Measurements from ENCODE around the gene FGF18. TPM values are rescaled to one million over a fixed set of nuclear protein-coding genes. Genes with fewer than 3 reads are reported as not detected.

Gene FGF18
- total and polyA plus RNA-seq, 3 donors from 2014 or later: 0.68 to 1.6 (median 0.79) TPM

GRCh38 chr5:171422495-171422894 is 3.0 kb downstream of the FGF18 start:
- TF ChIP-seq CTCF (IDR thresholded peaks at IDR 0.05): no peak
- no peak for TF ChIP-seq POLR2A (IDR thresholded peaks at IDR 0.05)
- intact Hi-C loops (cut with DNase I; ENCODE audit: low total_unique reads): loop anchor here (10.0 kb wide), 1 partner anchor 482 kb away; no protein-coding TSS in a partner anchor
- H3K4me3 ChIP-seq: no peak overlapping the region
- WGBS, 2 donors: 96 to 100% methylated on average over 2 of the region's 2 CpGs
- no peaks in the 10 kb centered on the region for H3K27me3 ChIP-seq
- DNase-seq: no peak
- H3K27ac ChIP-seq: no peak overlapping the region
- H3K36me3 ChIP-seq (ENCODE audit: low read depth, missing control alignments): no peaks in the 10 kb centered on the region
- H3K9me3 ChIP-seq: no peaks in the 10 kb centered on the region
- peaks cover 20% of the 10 kb centered on the region for H3K4me1 ChIP-seq

GRCh38 chr5:171422902-171423663 is 3.6 kb downstream of the FGF18 start:
- Histone ChIP-seq H3K27me3 (no peaks in the 10 kb centered on the region), H3K9me3 (no peaks in the 10 kb centered on the region), H3K27ac (no peak overlapping the region), H3K4me1 (peaks cover 20% of the 10 kb centered on the region), H3K4me3 (no peak overlapping the region), H3K36me3 (ENCODE audit: low read depth, missing control alignments) (no peaks in the 10 kb centered on the region)
- WGBS, 2 donors: 90 to 91% methylated on average over 25 to 26 of the region's 26 CpGs
- DNase-seq: no peak
- intact Hi-C loops (cut with DNase I; ENCODE audit: low total_unique reads): loop anchor here (10.0 kb wide), 1 partner anchor 482 kb away; no protein-coding TSS in a partner anchor
- TF ChIP-seq POLR2A (IDR thresholded peaks at IDR 0.05): no peak
- TF ChIP-seq CTCF (IDR thresholded peaks at IDR 0.05): no peak

DNA sequence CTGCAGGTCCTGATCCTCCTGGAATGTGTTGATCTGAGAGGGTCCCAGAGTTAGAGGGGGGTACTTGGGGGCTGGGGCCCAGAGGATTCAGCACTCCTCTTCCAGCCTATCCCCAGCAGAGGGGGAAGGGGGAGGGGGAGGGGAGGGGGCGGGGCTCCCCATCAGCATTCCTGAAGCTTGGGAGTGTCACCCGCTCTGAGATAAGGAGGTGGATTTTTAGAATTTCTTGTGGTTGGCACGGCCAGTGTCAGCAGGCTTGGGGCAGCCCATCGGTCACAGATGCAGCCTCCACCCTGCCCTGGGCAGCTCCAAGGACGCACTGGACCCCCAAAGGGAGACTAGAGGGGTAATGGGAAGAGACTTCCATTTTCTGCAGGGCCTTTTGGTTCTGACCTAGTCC is 5.3 kb downstream of the FGF18 start:
- Histone ChIP-seq H3K27ac (no peak overlapping the region), H3K27me3 (no peaks in the 10 kb centered on the region), H3K4me3 (no peak overlapping the region), H3K36me3 (ENCODE audit: low read depth, missing control alignments) (no peaks in the 10 kb centered on the region), H3K9me3 (no peaks in the 10 kb centered on the region), H3K4me1 (peaks cover 13% of the 10 kb centered on the region)
- whole genome bisulfite sequencing, 2 donors: 68 to 78% methylated on average over 3 to 5 of the region's 5 CpGs
- intact Hi-C loops (cut with DNase I; ENCODE audit: low total_unique reads): loop anchor here (10.0 kb wide), 1 partner anchor 480 kb away; no protein-coding TSS in a partner anchor
- no peak for DNase-seq
- no peak for TF ChIP-seq POLR2A (IDR thresholded peaks at IDR 0.05)
- TF ChIP-seq CTCF (IDR thresholded peaks at IDR 0.05): no peak

- WGBS, 2 donors: 90 to 92% methylated on average over 12 to 14 of the region's 14 CpGs
- H3K9me3 ChIP-seq: no peaks in the 10 kb centered on the region
- DNase-seq: no peak
- intact Hi-C loops (cut with DNase I; ENCODE audit: low total_unique reads): loop anchor here (10.0 kb wide), 1 partner anchor 479 kb away; no protein-coding TSS in a partner anchor
- no peaks in the 10 kb centered on the region for H3K27me3 ChIP-seq
- H3K4me3 ChIP-seq: no peak overlapping the region
- TF ChIP-seq CTCF (IDR thresholded peaks at IDR 0.05) (no peak), POLR2A (IDR thresholded peaks at IDR 0.05) (no peak)
- peaks cover 5% of the 10 kb centered on the region for H3K4me1 ChIP-seq
- no peak overlapping the region for H3K27ac ChIP-seq
- H3K36me3 ChIP-seq (ENCODE audit: low read depth, missing control alignments): no peaks in the 10 kb centered on the region
Measured at GRCh38 chr5:171425596-171426244, 6.3 kb downstream of the FGF18 start.
